OCI-LY1 (cell line): ENCODE results near the gene AKIP1.

Source experiments
- EZH2 ChIP-seq: fragments of 200-600 bp; sonication (generic), shearing (Covaris generic); IDR thresholded peaks from 2 replicates; pipeline ENCODE4 v1.8.0; 2017; ENCODE audit warnings: borderline replicate concordance, mixed run types, mild to moderate bottlenecking, antibody characterized with exemption, low read length, moderate library complexity, mixed read lengths
- TF ChIP-seq, protein P1 (sequence below): fragments of 200-600 bp; sonication (generic), shearing (Covaris generic); IDR thresholded peaks from 2 replicates; pipeline ENCODE4 v1.5.1; 2017; ENCODE audit warnings: mild to moderate bottlenecking, antibody characterized with exemption, low read length, moderate library complexity, mixed read lengths

DNA sequence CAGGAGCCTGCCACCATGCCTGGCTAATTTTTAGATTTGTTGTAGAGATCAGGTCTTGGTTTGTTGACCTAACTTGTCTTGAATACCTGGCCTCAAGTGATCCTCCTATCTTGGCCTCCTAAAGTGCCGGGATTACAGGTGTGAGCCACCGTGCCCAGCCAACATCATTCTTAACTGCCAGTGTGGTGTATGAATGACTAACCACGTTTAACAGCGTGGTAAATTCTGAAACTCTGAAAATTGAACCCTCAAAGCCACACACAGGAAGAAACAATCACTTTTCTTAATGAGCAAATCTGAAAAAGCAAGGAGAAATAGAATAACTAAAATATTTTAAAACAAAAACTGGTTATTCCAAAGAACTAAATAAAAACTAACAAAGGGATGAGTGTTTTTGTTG lies 45.9 kb downstream of the AKIP1 start:
- TF ChIP-seq, protein P1, sequence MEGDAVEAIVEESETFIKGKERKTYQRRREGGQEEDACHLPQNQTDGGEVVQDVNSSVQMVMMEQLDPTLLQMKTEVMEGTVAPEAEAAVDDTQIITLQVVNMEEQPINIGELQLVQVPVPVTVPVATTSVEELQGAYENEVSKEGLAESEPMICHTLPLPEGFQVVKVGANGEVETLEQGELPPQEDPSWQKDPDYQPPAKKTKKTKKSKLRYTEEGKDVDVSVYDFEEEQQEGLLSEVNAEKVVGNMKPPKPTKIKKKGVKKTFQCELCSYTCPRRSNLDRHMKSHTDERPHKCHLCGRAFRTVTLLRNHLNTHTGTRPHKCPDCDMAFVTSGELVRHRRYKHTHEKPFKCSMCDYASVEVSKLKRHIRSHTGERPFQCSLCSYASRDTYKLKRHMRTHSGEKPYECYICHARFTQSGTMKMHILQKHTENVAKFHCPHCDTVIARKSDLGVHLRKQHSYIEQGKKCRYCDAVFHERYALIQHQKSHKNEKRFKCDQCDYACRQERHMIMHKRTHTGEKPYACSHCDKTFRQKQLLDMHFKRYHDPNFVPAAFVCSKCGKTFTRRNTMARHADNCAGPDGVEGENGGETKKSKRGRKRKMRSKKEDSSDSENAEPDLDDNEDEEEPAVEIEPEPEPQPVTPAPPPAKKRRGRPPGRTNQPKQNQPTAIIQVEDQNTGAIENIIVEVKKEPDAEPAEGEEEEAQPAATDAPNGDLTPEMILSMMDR = no peak
- no peak for TF ChIP-seq EZH2
